NCI-H1930 (cell line): ENCODE measurements around the gene IFITM5.
"Not testable (repeated sequence)": the region's sequence is repeated elsewhere in the genome, so short reads cannot be mapped to it uniquely, and the experiment has no call there.

Experiments
- DNase-seq, 2 experiments: peaks; one replicate each; lab custom pipeline; 2025; lab: John Stamatoyannopoulos, UW

Gene IFITM5

GRCh38 chr11:328012-328411 is 28.7 kb upstream of the IFITM5 start:
- no peak for DNase-seq

GRCh38 chr11:327581-327923 is 28.2 kb upstream of the IFITM5 start:
- DNase-seq, result no peak

GRCh38 chr11:326842-327580 is 27.7 kb upstream of the IFITM5 start:
- DNase-seq, result no peak

- no peak for DNase-seq
Observed at GRCh38 chr11:326592-326841, 27.2 kb upstream of the IFITM5 start.

- no peak for DNase-seq
Observed at GRCh38 chr11:325796-326591, 26.7 kb upstream of the IFITM5 start.

- DNase-seq, result not testable (repeated sequence)
Observed at GRCh38 chr11:324593-325517, 25.5 kb upstream of the IFITM5 start.

- no peak for DNase-seq
Observed at GRCh38 chr11:324156-324555, 24.8 kb upstream of the IFITM5 start.

- DNase-seq, result not testable (repeated sequence)
Observed at GRCh38 chr11:319888-320273, 20.6 kb upstream of the IFITM5 start.

GRCh38 chr11:319121-319887 is 20.0 kb upstream of the IFITM5 start:
- not testable (repeated sequence) for DNase-seq

- not testable (repeated sequence) for DNase-seq
Observed at GRCh38 chr11:318405-319120, 19.2 kb upstream of the IFITM5 start.

- not testable (repeated sequence) for DNase-seq
Observed at GRCh38 chr11:317668-318404, 18.5 kb upstream of the IFITM5 start.

- no peak for DNase-seq
Observed at GRCh38 chr11:316891-317301, 17.6 kb upstream of the IFITM5 start.

GRCh38 chr11:316031-316701 is 16.8 kb upstream of the IFITM5 start:
- no peak for DNase-seq

GRCh38 chr11:315516-315994 is 16.2 kb upstream of the IFITM5 start:
- no peak for DNase-seq

GRCh38 chr11:315051-315481 is 15.7 kb upstream of the IFITM5 start:
- no peak for DNase-seq

- not testable (repeated sequence) for DNase-seq
Observed at GRCh38 chr11:314554-314875, 15.2 kb upstream of the IFITM5 start.

GRCh38 chr11:313787-314553 is 14.6 kb upstream of the IFITM5 start, which contains the start of gene IFITM1:
TSS of gene IFITM1 (plus strand) at chr11:314040. CDS start at chr11:314171, 131 bp downstream.
- DNase-seq, result no peak

GRCh38 chr11:313304-313786 is 14.0 kb upstream of the IFITM5 start:
- DNase-seq, result no peak
